Caco-2 (cell line): ENCODE measurements around the gene TPBGL. TPM values are rescaled to one million over a fixed set of nuclear protein-coding genes. Genes with fewer than 3 reads are reported as not detected.

Experiments used
- Bru-seq: library from RNA; stranded (reverse); fragments of 400-500 nt; gene quantifications from one replicate; lab custom pipeline; 2021; lab: Mats Ljungman, UMichigan
- BruChase-seq, 2 experiments: library from RNA; stranded (reverse); fragments of 400-500 nt; gene quantifications; one replicate each; lab custom pipeline; 2021; lab: Mats Ljungman, UMichigan
- BruUV-seq: library from RNA; stranded (reverse); fragments of 400-500 nt; replicated peaks from 2 replicates; lab custom pipeline; 2021; lab: Mats Ljungman, UMichigan
- CTCF ChIA-PET: fragments of 300-600 bp; sonication (Branson Sonifier 250); formaldehyde crosslinking; loops from one replicate; lab custom pipeline; 2022; ENCODE audit warnings: antibody characterized with exemption; lab: Charles Lee
- POLR2A ChIA-PET: fragments of 300-600 bp; sonication (Branson Sonifier 250); formaldehyde crosslinking; loops from one replicate; lab custom pipeline; 2022; ENCODE audit warnings: antibody characterized with exemption; lab: Charles Lee
- DNase-seq, 2 experiments: peaks; one replicate each; pipeline versions ENCODE4 v3.0.0 to v3.0.0-alpha.2; 2020 to 2022
- H3K27me3 ChIP-seq: replicated peaks from 2 replicates; pipeline ENCODE4 v1.6.0; 2011; ENCODE audit warnings: low read length; ENCODE audit not compliant: control insufficient read depth, insufficient read depth
- H3K36me3 ChIP-seq: 2 replicates; pipeline ENCODE4 v1.5.1; 2011; ENCODE audit warnings: low read length; ENCODE audit not compliant: control insufficient read depth, insufficient read depth
- H3K4me1 ChIP-seq: fragments of 250-450 bp; sonication (Bioruptor Pico); 2 replicates; pipeline ENCODE4 v1.5.1; 2020; ENCODE audit warnings: mild to moderate bottlenecking
- H3K4me3 ChIP-seq: 2 replicates; pipeline ENCODE4 v1.5.1; 2011; ENCODE audit warnings: low read depth, mild to moderate bottlenecking, control low read depth, low read length
- H3K9me3 ChIP-seq: fragments of 250-450 bp; sonication (Bioruptor Pico); 2 replicates; pipeline ENCODE4 v1.5.1; 2020; ENCODE audit warnings: mild to moderate bottlenecking, moderate library complexity
- H3K27ac Mint-ChIP-seq: one replicate; pipeline ENCODE4 v1.8.0; 2022; ENCODE audit warnings: mixed read lengths; ENCODE audit not compliant: unreplicated experiment
- H3K27me3 Mint-ChIP-seq: one replicate; pipeline ENCODE4 v1.8.0; 2022; ENCODE audit warnings: mixed read lengths; ENCODE audit not compliant: insufficient read depth, unreplicated experiment
- H3K36me3 Mint-ChIP-seq: one replicate; pipeline ENCODE4 v1.8.0; 2022; ENCODE audit warnings: mild to moderate bottlenecking, mixed read lengths; ENCODE audit not compliant: insufficient read depth, unreplicated experiment
- H3K4me1 Mint-ChIP-seq: one replicate; pipeline ENCODE4 v1.8.0; 2022; ENCODE audit warnings: low read depth, mixed read lengths; ENCODE audit not compliant: unreplicated experiment
- H3K4me3 Mint-ChIP-seq: one replicate; pipeline ENCODE4 v1.8.0; 2022; ENCODE audit warnings: mild to moderate bottlenecking, moderate library complexity, mixed read lengths; ENCODE audit not compliant: unreplicated experiment
- H3K9me3 Mint-ChIP-seq: one replicate; pipeline ENCODE4 v1.8.0; 2022; ENCODE audit warnings: mixed read lengths; ENCODE audit not compliant: unreplicated experiment
- CTCF ChIP-seq, 2 experiments: fragments of 200-600 bp in 1 of 2; IDR thresholded peaks; 1 replicate in 1 of 2; 2 replicates in 1 of 2; pipeline versions ENCODE4 v1.5.1 to v1.8.0; 2011 to 2022; ENCODE audit warnings: antibody characterized with exemption in 1 of 2, control low read depth in 1 of 2, inconsistent platforms in 1 of 2, low read depth in 1 of 2, low read length in 1 of 2, mild to moderate bottlenecking in 1 of 2, moderate library complexity in 1 of 2; ENCODE audit not compliant: insufficient read depth in 1 of 2, severe bottlenecking in 1 of 2, unreplicated experiment in 1 of 2
- intact Hi-C: fragments of 100-400 bp; cut with micrococcal nuclease; formaldehyde crosslinking; loops from one replicate; pipeline ENCODE4 v1.10.0; 2022; ENCODE audit not compliant: unreplicated experiment
- long read RNA-seq: library from polyadenylated mRNA; stranded (forward); transcript quantifications from one replicate; pipeline ENCODE4 v2.0.0, GENCODE V29; 2022
- total RNA-seq: library from RNA; stranded (reverse); gene quantifications from 2 replicates; pipeline ENCODE4 v1.2.3, GENCODE V29; 2022

Gene TPBGL
- total RNA-seq = 0.18 and 0.19 TPM in 2 replicates
- percentile 15 among the genes with signal in this experiment for Bru-seq, nascent RNA
- percentile 16 among the genes with signal in this experiment for BruChase-seq, experiment 1, labeled RNA remaining after a 2-hour chase
- BruChase-seq, experiment 2, labeled RNA remaining after a 6-hour chase = percentile 27 among the genes with signal in this experiment
- long read RNA-seq, partial matches to known transcripts = 0 of 1 reads
- long read RNA-seq, other reads (novel, unspliced or antisense) = 0 of 1 reads

GRCh38 chr11:75240311-75241035 is at the start of gene TPBGL:
TSS of gene TPBGL (plus strand) at chr11:75240774. CDS start at chr11:75241050, 276 bp downstream.
- H3K27me3 ChIP-seq = peaks cover 6% of the 10 kb centered on the region
- intact Hi-C loops = loop anchor here (1.0 to 10.0 kb wide), 6 partner anchors 26 to 536 kb away; no protein-coding TSS in a partner anchor
- H3K4me3 Mint-ChIP-seq = peak within 1 kb of the TSS; percentile 78

GRCh38 chr11:75191330-75191717 is 49.2 kb upstream of the TPBGL start:
- no peak for DNase-seq
- Mint-ChIP-seq H3K27me3 (no peaks in the 10 kb centered on the region), H3K27ac (no peak overlapping the region), H3K4me1 (peaks cover 7% of the 10 kb centered on the region), H3K9me3 (no peaks in the 10 kb centered on the region), H3K4me3 (no peak overlapping the region), H3K36me3 (peaks cover 66% of the 10 kb centered on the region)
- no peaks in the 10 kb centered on the region for H3K4me1 ChIP-seq
- H3K9me3 ChIP-seq = no peaks in the 10 kb centered on the region
- POLR2A ChIA-PET = no interaction called here
- H3K27me3 ChIP-seq = no peaks in the 10 kb centered on the region
- TF ChIP-seq CTCF (IDR thresholded peaks at IDR 0.05; ENCODE audit: insufficient read depth in 1 of 2, low read depth in 1 of 2, low read length in 1 of 2, severe bottlenecking in 1 of 2, unreplicated experiment in 1 of 2) = no peak
- H3K4me3 ChIP-seq = no peak overlapping the region
- no TSS peak for BruUV-seq
- intact Hi-C loops = no loop called here
- CTCF ChIA-PET = interaction anchor here (0.9 to 3.7 kb wide), 7 partner anchors 14 to 51 kb away, joined by 3 to 13 read pairs (median 4); no protein-coding TSS in a partner anchor
- H3K36me3 ChIP-seq = peaks cover 35% of the 10 kb centered on the region

More at GRCh38 chr11:75240311-75241035, at the start of gene TPBGL:
- Mint-ChIP-seq H3K4me1 (no peaks in the 10 kb centered on the region), H3K27me3 (peaks cover 30% of the 10 kb centered on the region), H3K27ac (no peak within 1 kb of the TSS), H3K9me3 (no peaks in the 10 kb centered on the region), H3K36me3 (no peaks in the 10 kb centered on the region)
- H3K36me3 ChIP-seq = no peaks in the 10 kb centered on the region
- peaks cover 10% of the 10 kb centered on the region; the same call in 1 of the 2 replicates for H3K4me1 ChIP-seq
- DNase-seq = peak; percentile 53 to 55
- ChIA-PET CTCF (interaction anchor here (0.6 to 14.2 kb wide), 17 partner anchors 8 to 496 kb away, joined by 4 to 437 read pairs (median 13); no protein-coding TSS in a partner anchor), POLR2A (interaction anchor here (0.7 kb wide), 1 partner anchor 26 kb away, joined by 3 read pairs; no protein-coding TSS in a partner anchor)
- peak within 1 kb of the TSS; percentile 47 for H3K4me3 ChIP-seq
- no TSS peak for BruUV-seq
- TF ChIP-seq CTCF (IDR thresholded peaks at IDR 0.05; ENCODE audit: insufficient read depth in 1 of 2, low read depth in 1 of 2, low read length in 1 of 2, severe bottlenecking in 1 of 2, unreplicated experiment in 1 of 2) = no peak
- H3K9me3 ChIP-seq = no peaks in the 10 kb centered on the region

- Histone ChIP-seq H3K36me3 (peaks cover 34% of the 10 kb centered on the region), H3K27me3 (no peaks in the 10 kb centered on the region), H3K4me3 (no peak overlapping the region), H3K9me3 (no peaks in the 10 kb centered on the region), H3K4me1 (no peaks in the 10 kb centered on the region)
- H3K4me3 Mint-ChIP-seq = no peak overlapping the region
- intact Hi-C loops = no loop called here
- CTCF ChIA-PET = interaction anchor here (2.0 kb wide), 1 partner anchor 48 kb away, joined by 13 read pairs; no protein-coding TSS in a partner anchor
- no peak for TF ChIP-seq CTCF (IDR thresholded peaks at IDR 0.05; ENCODE audit: insufficient read depth in 1 of 2, low read depth in 1 of 2, low read length in 1 of 2, severe bottlenecking in 1 of 2, unreplicated experiment in 1 of 2)
- no peaks in the 10 kb centered on the region for H3K27me3 Mint-ChIP-seq
- H3K36me3 Mint-ChIP-seq = peaks cover 59% of the 10 kb centered on the region
- POLR2A ChIA-PET = no interaction called here
- peaks cover 7% of the 10 kb centered on the region for H3K4me1 Mint-ChIP-seq
- DNase-seq = no peak
- no peak overlapping the region for H3K27ac Mint-ChIP-seq
- BruUV-seq = no TSS peak
- H3K9me3 Mint-ChIP-seq = no peaks in the 10 kb centered on the region
Measured at GRCh38 chr11:75193271-75193670, 47.3 kb upstream of the TPBGL start.
